HepG2 (cell line): ENCODE data around the gene KIF22. TPM values are rescaled to one million over a fixed set of nuclear protein-coding genes. Genes with fewer than 3 reads are reported as not detected.

Experiments used
- ARNT ChIP-seq: fragments of 450-650 bp; IDR thresholded peaks from 2 replicates; pipeline ENCODE4 v1.6.1; 2017
- CC2D1A ChIP-seq: sonication (generic); formaldehyde crosslinking; IDR thresholded peaks from 2 replicates; pipeline ENCODE4 v1.8.1; 2023; ENCODE audit warnings: mild to moderate bottlenecking, missing genetic modification reagents
- GATAD2A ChIP-seq: IDR thresholded peaks from 2 replicates; pipeline ENCODE4 v1.6.1; 2016
- HHEX ChIP-seq: IDR thresholded peaks from 2 replicates; pipeline ENCODE4 v1.6.1; 2016; ENCODE audit warnings: control low read depth
- MBNL3 ChIP-seq: fragments of 250-450 bp; sonication (Bioruptor Pico); conservative IDR thresholded peaks from 2 replicates; pipeline ENCODE4 v1.8.0; 2022; ENCODE audit warnings: mild to moderate bottlenecking, inconsistent platforms
- NCOA2 ChIP-seq: sonication (generic); formaldehyde crosslinking; IDR thresholded peaks from 2 replicates; pipeline ENCODE4 v1.8.0; 2022; ENCODE audit warnings: inconsistent platforms
- RBM22 ChIP-seq: fragments of 200-400 bp; formaldehyde crosslinking; optimal IDR thresholded peaks from 2 replicates; pipeline ENCODE3; 2017; ENCODE audit warnings: mild to moderate bottlenecking, low read length, moderate library complexity
- RELA ChIP-seq: sonication (generic); formaldehyde crosslinking; IDR thresholded peaks from 2 replicates; pipeline ENCODE4 v1.4.0; 2020; ENCODE audit warnings: missing genetic modification reagents
- TBX2 ChIP-seq: sonication (generic); formaldehyde crosslinking; IDR thresholded peaks from 2 replicates; pipeline ENCODE4 v1.5.0; 2020; ENCODE audit warnings: missing genetic modification reagents, mild to moderate bottlenecking, borderline replicate concordance
- ZFAT ChIP-seq: sonication (generic); formaldehyde crosslinking; conservative IDR thresholded peaks from 2 replicates; pipeline ENCODE4 v1.8.1; 2023; ENCODE audit warnings: missing genetic modification reagents, inconsistent platforms
- ZMYM2 ChIP-seq: sonication (generic); formaldehyde crosslinking; IDR thresholded peaks from 2 replicates; pipeline ENCODE4 v1.8.0; 2022; ENCODE audit warnings: mild to moderate bottlenecking, missing genetic modification reagents
- ZNF263 ChIP-seq: sonication (generic); formaldehyde crosslinking; IDR thresholded peaks from 2 replicates; pipeline ENCODE4 v1.4.0; 2020; ENCODE audit warnings: missing genetic modification reagents
- ZNF883 ChIP-seq: sonication (generic); formaldehyde crosslinking; IDR thresholded peaks from 2 replicates; pipeline ENCODE4 v1.5.1; 2020; ENCODE audit warnings: mild to moderate bottlenecking, missing genetic modification reagents; ENCODE audit errors: not compliant biosample characterization
- polyA plus RNA-seq, 8 experiments: library from polyadenylated mRNA; depleted of rRNA in 3 of 8; stranded (reverse) in 7 of 8; unstranded in 1 of 8; fragments of >200 nt; fragmentation: Illumina TruSeq in 4 of 8; extraction: Trizol in 4 of 8; gene quantifications; 2 replicates each; pipeline versions ENCODE4 v1.2.1 to v1.2.3, GENCODE V29; 2011 to 2016; ENCODE audit warnings: low read depth in 4 of 8, missing spikeins in 1 of 8, mixed read lengths in 1 of 8; ENCODE audit not compliant: insufficient read depth in 1 of 8
- total RNA-seq, 5 experiments: library from RNA; depleted of rRNA; stranded (reverse); fragments of >200 nt; fragmentation: Illumina TruSeq; extraction: Trizol; gene quantifications; 2 replicates each; pipeline ENCODE4 v1.2.3, GENCODE V29; 2016; ENCODE audit warnings: low read depth in 1 of 5
- TF ChIP-seq, protein P1 (sequence below): IDR thresholded peaks from 2 replicates; pipeline ENCODE4 v1.6.1; 2018; ENCODE audit warnings: missing genetic modification reagents
- TF ChIP-seq, protein P2 (sequence below): sonication (generic); formaldehyde crosslinking; IDR thresholded peaks from 2 replicates; pipeline ENCODE4 v1.4.0; 2020; ENCODE audit warnings: mild to moderate bottlenecking, missing genetic modification reagents, borderline replicate concordance
- TF ChIP-seq, protein P3 (sequence below): sonication (generic); formaldehyde crosslinking; IDR thresholded peaks from one replicate; pipeline ENCODE4 v1.5.1; 2020; ENCODE audit warnings: mild to moderate bottlenecking, missing genetic modification reagents; ENCODE audit errors: not compliant biosample characterization

Gene KIF22
- total and polyA plus RNA-seq, 2 of the 13 experiments (the other 11 are each of a cell fraction or from before 2014, with no cell fraction given): 95.8 to 118 TPM

DNA sequence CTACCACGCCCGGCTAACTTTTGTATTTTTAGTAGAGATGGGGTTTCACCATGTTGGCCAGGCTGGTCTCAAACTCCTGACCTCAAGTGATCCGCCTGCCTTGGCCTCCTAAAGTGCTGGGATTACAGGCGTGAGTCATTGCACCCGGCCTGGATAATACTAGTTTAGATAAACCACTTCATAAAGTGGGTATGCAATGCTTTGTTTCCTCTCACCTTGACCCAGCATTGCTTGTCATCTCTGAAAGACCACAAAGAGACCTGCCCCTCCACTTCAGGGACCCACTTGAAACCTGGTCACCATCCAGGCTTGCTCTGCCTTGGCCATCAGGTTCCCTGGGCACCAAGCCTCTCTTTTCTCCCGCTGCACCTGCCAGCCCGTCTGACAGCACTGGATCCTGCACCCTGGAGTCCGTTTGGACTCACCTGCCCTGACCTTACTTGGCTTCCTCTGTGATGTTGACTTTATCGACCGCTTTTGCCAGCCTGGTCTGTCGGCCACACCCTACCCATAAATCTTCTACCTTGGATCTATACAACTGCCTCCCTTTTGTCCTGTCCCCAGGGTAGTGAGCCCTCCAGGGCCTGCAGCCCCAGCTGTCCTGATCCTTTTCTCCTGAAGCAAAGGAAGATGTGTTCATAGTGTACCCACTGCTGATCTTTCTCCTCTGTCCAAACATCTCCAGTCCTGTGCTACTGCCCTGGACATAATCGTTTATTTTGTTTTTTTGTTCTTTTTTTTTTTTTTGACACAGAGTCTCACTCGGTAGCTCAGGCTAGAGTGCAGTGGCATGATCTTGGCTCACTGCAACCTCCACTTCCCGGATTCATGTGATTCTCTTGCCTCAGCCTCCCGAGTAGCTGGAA, 25.2 kb upstream of the KIF22 start (continued):
- no peak for TF ChIP-seq CC2D1A (CRISPR knock-in tag)
- 0 out of 2 replicates have a peak, but pooled peaks have one; percentile 55 for TF ChIP-seq RELA (CRISPR knock-in tag)
- TF ChIP-seq, protein P1, sequence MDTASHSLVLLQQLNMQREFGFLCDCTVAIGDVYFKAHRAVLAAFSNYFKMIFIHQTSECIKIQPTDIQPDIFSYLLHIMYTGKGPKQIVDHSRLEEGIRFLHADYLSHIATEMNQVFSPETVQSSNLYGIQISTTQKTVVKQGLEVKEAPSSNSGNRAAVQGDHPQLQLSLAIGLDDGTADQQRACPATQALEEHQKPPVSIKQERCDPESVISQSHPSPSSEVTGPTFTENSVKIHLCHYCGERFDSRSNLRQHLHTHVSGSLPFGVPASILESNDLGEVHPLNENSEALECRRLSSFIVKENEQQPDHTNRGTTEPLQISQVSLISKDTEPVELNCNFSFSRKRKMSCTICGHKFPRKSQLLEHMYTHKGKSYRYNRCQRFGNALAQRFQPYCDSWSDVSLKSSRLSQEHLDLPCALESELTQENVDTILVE (CRISPR knock-in tag): peak; percentile 81
- TF ChIP-seq NCOA2 (CRISPR knock-in tag): peak; percentile 97
- TF ChIP-seq GATAD2A (CRISPR knock-in tag): peak; percentile 99
- TF ChIP-seq ZNF883 (CRISPR knock-in tag): peak; percentile 44
- no peak for TF ChIP-seq HHEX (CRISPR knock-in tag)
- TF ChIP-seq RBM22: no peak
- no peak for TF ChIP-seq ZFAT
- no peak for TF ChIP-seq MBNL3
- TF ChIP-seq ZNF263 (CRISPR knock-in tag): peak; percentile 68; the same call in 1 of the 2 replicates
- TF ChIP-seq, protein P2, sequence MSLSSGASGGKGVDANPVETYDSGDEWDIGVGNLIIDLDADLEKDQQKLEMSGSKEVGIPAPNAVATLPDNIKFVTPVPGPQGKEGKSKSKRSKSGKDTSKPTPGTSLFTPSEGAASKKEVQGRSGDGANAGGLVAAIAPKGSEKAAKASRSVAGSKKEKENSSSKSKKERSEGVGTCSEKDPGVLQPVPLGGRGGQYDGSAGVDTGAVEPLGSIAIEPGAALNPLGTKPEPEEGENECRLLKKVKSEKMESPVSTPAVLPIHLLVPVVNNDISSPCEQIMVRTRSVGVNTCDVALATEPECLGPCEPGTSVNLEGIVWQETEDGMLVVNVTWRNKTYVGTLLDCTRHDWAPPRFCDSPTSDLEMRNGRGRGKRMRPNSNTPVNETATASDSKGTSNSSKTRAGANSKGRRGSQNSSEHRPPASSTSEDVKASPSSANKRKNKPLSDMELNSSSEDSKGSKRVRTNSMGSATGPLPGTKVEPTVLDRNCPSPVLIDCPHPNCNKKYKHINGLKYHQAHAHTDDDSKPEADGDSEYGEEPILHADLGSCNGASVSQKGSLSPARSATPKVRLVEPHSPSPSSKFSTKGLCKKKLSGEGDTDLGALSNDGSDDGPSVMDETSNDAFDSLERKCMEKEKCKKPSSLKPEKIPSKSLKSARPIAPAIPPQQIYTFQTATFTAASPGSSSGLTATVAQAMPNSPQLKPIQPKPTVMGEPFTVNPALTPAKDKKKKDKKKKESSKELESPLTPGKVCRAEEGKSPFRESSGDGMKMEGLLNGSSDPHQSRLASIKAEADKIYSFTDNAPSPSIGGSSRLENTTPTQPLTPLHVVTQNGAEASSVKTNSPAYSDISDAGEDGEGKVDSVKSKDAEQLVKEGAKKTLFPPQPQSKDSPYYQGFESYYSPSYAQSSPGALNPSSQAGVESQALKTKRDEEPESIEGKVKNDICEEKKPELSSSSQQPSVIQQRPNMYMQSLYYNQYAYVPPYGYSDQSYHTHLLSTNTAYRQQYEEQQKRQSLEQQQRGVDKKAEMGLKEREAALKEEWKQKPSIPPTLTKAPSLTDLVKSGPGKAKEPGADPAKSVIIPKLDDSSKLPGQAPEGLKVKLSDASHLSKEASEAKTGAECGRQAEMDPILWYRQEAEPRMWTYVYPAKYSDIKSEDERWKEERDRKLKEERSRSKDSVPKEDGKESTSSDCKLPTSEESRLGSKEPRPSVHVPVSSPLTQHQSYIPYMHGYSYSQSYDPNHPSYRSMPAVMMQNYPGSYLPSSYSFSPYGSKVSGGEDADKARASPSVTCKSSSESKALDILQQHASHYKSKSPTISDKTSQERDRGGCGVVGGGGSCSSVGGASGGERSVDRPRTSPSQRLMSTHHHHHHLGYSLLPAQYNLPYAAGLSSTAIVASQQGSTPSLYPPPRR: peak; percentile 93
- peak; percentile 88 for TF ChIP-seq ZMYM2 (CRISPR knock-in tag)
- no peak for TF ChIP-seq ARNT
- TF ChIP-seq, protein P3, sequence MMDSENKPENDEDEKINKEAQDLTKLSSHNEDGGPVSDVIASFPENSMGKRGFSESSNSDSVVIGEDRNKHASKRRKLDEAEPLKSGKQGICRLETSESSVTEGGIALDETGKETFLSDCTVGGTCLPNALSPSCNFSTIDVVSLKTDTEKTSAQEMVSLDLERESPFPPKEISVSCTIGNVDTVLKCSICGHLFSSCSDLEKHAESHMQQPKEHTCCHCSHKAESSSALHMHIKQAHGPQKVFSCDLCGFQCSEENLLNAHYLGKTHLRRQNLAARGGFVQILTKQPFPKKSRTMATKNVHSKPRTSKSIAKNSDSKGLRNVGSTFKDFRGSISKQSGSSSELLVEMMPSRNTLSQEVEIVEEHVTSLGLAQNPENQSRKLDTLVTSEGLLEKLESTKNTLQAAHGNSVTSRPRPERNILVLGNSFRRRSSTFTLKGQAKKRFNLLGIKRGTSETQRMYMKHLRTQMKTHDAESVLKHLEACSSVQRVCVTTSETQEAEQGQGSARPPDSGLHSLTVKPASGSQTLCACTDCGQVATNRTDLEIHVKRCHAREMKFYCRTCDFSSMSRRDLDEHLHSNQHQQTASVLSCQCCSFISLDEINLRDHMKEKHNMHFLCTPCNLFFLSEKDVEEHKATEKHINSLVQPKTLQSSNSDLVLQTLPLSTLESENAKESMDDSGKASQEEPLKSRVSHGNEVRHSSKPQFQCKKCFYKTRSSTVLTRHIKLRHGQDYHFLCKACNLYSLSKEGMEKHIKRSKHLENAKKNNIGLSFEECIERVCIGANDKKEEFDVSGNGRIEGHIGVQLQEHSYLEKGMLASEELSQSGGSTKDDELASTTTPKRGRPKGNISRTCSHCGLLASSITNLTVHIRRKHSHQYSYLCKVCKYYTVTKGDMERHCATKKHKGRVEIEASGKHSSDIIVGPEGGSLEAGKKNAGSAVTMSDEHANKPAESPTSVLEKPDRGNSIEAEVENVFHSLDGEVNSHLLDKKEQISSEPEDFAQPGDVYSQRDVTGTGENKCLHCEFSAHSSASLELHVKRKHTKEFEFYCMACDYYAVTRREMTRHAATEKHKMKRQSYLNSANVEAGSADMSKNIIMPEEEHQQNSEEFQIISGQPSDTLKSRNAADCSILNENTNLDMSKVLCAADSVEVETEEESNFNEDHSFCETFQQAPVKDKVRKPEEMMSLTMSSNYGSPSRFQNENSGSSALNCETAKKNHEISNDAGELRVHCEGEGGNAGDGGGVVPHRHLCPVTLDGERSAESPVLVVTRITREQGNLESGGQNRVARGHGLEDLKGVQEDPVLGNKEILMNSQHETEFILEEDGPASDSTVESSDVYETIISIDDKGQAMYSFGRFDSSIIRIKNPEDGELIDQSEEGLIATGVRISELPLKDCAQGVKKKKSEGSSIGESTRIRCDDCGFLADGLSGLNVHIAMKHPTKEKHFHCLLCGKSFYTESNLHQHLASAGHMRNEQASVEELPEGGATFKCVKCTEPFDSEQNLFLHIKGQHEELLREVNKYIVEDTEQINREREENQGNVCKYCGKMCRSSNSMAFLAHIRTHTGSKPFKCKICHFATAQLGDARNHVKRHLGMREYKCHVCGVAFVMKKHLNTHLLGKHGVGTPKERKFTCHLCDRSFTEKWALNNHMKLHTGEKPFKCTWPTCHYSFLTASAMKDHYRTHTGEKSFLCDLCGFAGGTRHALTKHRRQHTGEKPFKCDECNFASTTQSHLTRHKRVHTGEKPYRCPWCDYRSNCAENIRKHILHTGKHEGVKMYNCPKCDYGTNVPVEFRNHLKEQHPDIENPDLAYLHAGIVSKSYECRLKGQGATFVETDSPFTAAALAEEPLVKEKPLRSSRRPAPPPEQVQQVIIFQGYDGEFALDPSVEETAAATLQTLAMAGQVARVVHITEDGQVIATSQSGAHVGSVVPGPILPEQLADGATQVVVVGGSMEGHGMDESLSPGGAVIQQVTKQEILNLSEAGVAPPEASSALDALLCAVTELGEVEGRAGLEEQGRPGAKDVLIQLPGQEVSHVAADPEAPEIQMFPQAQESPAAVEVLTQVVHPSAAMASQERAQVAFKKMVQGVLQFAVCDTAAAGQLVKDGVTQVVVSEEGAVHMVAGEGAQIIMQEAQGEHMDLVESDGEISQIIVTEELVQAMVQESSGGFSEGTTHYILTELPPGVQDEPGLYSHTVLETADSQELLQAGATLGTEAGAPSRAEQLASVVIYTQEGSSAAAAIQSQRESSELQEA (CRISPR knock-in tag): no peak
- peak; percentile 96 for TF ChIP-seq TBX2 (CRISPR knock-in tag)
